NOMO-1 (cell line): Measurements from ENCODE around the gene PARD3B.
A peak's percentile ranks its signal among the peaks of the same experiment; 100 is the strongest.

Experiments
- DNase-seq, 2 experiments: peaks; one replicate each; lab custom pipeline; 2025; ENCODE audit not compliant: unreplicated experiment in 2 of 2; lab: John Stamatoyannopoulos, UW

The PARD3B gene

DNA sequence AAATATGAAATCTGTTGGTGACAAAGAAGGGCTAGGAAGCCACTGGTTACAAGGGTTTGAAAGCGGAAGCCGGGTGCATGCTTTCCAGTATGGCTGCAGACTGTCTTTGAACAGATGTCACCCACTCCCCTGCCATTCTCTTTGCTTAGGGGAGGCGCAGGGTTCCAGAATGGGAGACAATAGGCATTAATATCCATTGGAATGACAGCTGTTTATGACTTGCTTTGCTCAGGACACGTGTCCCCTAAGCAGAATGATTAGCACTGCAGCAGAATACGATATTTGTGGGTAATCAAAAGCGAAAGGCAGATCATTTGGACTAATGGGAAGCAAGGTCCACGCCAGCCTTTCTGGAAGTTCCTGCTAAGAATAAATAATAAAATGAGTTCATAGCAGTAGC, 1111.2 kb downstream of the PARD3B start:
- no peak for DNase-seq

DNA sequence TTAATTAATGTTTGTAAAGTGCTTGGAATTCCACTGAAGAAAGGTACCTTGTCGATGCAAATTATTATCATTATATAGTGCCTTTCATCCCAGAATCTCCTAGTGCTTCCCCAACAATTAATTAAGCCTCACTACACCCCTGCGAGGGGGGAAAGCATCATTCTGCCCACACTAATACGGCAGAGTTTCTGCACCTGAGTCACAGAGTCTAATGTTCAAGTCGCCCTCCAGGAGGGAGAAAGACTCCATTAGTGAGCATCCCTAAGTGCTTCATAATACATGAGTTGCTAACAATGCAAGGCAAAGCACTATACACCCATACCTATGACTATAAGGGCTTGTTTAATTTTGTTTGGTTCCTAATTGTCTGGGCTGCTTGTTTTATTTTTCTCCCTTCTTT, 1111.7 kb downstream of the PARD3B start:
- no peak for DNase-seq

DNA sequence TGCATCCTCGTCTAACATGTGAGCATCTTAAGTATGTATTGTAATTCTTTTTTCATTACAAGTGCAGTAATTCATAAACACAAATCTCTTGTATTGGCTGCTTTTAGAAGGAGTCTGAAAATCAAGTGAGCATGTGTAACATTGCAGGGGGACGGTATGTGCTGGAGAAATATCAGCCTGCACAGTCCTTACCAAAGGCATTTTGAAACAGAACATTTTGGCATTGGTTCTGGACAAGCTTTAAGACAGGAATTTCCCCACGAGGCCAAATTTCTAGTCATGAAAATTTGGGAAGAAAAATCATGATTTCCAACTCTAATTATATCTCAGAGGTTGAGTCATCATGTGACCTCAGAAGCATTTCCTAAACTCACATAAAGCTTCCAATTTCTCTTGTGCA, 1112.3 kb downstream of the PARD3B start:
- DNase-seq = no peak

DNA sequence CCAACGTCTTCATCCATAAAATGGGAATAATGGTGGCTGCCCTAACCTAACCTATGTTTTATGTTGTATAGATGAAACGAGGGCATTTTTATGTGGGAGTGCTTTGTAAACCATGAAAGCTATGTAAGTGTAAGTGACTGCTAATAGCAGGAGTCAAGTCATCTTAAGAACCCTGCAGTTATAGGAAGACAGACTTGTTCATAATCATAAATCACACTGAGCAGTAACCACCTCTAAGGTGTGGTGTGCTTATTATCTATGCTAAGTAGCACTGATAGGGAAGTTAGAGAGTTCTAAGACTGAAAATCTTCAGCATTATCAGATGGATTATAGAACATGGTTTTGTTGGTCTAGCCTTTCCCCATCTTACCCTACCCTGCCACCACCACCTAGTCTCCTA, 1112.8 kb downstream of the PARD3B start:
- no peak for DNase-seq

DNA sequence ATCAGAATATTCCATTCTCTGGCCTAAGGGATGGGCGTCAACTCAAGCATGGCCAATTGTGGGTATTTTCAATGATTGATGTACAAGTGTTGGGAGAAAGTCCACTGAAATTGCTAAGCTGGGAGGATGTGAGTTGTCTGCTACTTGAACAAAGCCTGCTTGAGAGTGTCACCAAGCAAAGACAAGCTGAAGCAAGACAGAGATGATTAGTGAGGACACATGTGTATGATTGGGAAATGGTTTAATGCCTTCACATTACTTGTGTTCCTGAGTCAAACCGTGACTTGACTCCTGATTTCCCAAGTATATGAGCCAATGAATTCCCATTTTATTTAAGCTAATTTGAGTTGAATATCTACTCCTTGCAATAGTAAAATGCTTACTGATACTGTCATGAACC, 1113.3 kb downstream of the PARD3B start:
- no peak for DNase-seq

DNA sequence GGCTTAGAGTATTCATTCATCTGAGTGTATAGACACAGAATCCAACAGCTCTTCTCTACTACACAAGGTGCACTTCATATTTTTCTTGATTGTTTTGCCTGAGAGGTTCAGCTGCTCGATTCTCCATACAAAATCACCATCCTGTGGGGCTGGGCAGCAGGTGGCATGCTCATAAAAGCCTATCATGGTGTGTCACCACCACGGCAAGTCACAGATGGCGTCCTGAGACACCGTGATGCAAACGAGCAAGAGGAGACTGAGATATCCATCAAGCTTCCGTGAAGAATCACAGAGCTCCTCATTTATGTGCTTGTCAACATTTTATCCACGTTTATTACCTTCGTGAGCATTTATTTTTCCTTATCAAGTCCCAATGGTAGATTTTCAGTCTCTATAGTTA, 1114.6 kb downstream of the PARD3B start:
- DNase-seq = no peak

DNA sequence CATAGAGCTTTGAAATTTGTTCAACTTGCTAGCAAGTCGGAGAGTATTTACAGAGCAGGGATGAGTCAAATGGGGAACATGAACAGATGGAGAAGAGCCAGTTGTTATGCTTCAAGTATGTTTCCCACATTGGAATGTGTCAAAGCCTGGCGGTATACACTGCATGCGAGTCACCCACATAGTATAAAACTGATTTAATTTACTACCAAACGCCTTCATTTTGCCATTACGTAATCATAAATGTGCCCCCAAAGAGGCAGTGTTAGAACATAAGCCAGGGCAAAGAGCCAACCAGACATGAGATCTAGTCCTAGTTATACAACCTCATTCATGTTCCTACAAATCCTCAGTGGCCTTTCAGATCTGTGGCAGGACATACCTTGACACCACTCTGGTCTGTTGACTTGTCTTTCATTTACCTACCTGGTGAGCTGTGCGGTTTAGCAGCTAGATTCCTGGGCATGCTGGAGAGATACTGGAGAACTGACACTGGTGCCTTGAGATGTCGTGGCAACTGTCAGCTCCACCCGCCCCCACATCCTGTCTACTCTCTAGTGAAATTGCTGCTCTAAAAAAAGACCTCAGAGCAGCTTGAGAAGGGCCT, 1115.3 kb downstream of the PARD3B start:
- DNase-seq = peak; percentile 5 to 18

DNA sequence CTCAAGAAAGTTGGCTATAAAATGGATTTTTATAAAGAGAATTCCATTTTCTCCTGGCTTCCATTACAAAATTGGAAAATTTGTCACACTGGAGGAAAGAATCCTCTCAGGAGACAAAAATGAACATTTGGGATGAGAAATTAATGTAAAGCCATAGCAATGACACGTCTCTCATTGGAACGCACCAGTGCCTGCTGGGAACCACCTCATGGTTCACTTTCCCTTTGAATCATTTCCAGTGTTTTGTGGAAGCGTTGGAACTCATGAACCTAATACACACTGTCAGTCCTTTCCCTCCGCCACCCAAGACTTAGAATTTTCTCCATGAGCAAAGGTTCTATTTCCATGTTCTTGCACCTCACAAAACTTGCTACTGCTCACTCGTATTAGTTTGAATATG, 1116.0 kb downstream of the PARD3B start:
- DNase-seq = no peak

DNA sequence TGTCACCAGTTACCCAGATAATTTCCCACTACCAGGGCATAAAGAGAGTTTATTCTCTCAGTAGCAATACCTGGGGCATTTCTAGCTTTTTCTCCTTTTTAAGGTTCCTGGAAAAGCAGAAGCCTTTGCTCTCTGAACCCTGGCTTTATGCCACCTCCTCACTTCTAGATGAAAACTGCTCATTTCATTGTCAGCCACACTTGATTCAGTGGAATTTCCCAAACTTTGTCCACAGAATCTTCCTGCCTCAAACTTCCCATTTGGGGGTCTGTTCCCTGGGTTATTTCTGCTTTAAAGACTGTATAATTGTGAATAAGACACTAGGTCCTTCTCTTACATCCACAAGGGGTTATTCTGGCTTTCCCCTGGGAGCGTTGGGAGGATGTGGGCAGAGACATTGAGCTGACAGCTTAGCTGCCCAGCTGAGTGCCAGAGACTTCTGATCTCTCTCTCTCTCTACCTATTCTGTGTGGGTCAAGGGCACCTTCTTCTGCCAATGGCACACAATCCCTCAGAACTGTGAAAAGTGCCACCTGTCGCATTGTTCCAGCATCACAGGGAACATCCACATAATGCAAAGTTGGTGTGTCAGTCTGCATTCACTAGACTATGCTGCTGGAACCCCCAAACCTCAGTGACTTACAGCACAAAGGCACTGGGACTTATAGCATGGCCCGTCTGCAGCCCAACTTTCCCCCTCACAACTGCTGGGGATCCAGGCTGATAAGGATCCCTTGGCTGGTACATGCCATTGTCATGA, 1117.1 kb downstream of the PARD3B start:
- no peak for DNase-seq

DNA sequence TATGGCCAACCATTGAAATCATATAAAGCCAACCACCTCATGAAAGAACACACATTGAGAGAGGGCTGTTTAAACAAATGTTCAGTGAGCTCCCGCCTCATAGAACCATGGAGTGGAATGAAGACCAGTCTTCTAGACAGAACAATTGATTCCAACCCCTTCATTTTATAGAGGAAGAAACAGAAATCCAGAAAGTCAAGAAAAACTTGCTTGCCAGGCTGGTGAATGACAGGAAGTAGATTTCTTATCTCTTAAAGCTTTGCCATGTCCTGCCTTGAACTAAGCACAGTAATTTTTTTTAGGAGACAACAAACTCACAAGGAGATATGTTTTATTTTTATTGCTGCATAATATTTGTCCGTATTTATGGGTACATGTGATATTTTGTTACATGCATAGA, 1120.5 kb downstream of the PARD3B start:
- no peak for DNase-seq
